ENCODE measurements around the gene SUSD4.

The SUSD4 gene

GRCh38 chr1:223332997-223333396, 31.0 kb downstream of the SUSD4 start:
- no peak for ATAC-seq (ENCODE audit: low read depth)
- H3K36me3 ChIP-seq (ENCODE audit: low read depth) = no peaks in the 10 kb centered on the region
- TF ChIP-seq, protein P1, sequence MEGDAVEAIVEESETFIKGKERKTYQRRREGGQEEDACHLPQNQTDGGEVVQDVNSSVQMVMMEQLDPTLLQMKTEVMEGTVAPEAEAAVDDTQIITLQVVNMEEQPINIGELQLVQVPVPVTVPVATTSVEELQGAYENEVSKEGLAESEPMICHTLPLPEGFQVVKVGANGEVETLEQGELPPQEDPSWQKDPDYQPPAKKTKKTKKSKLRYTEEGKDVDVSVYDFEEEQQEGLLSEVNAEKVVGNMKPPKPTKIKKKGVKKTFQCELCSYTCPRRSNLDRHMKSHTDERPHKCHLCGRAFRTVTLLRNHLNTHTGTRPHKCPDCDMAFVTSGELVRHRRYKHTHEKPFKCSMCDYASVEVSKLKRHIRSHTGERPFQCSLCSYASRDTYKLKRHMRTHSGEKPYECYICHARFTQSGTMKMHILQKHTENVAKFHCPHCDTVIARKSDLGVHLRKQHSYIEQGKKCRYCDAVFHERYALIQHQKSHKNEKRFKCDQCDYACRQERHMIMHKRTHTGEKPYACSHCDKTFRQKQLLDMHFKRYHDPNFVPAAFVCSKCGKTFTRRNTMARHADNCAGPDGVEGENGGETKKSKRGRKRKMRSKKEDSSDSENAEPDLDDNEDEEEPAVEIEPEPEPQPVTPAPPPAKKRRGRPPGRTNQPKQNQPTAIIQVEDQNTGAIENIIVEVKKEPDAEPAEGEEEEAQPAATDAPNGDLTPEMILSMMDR (IDR thresholded peaks at IDR 0.05; ENCODE audit: poor library complexity, severe bottlenecking) = no peak
- H3K4me3 ChIP-seq (ENCODE audit: severe bottlenecking) = no peak overlapping the region
- H3K9me3 ChIP-seq (ENCODE audit: severe bottlenecking) = no peaks in the 10 kb centered on the region
- no peaks in the 10 kb centered on the region for H3K4me1 ChIP-seq (ENCODE audit: insufficient read depth, poor library complexity, severe bottlenecking)
- no peak for DNase-seq (ENCODE audit: low spot score)
- H3K27me3 ChIP-seq (ENCODE audit: insufficient read depth, poor library complexity, severe bottlenecking) = no peaks in the 10 kb centered on the region
- H3K27ac ChIP-seq (ENCODE audit: poor library complexity, severe bottlenecking) = no peak overlapping the region

GRCh38 chr1:223331929-223332328, 32.0 kb downstream of the SUSD4 start:
- H3K4me1 ChIP-seq (ENCODE audit: insufficient read depth, poor library complexity, severe bottlenecking) = no peaks in the 10 kb centered on the region
- H3K27ac ChIP-seq (ENCODE audit: poor library complexity, severe bottlenecking) = no peak overlapping the region
- H3K4me3 ChIP-seq (ENCODE audit: severe bottlenecking) = no peak overlapping the region
- DNase-seq (ENCODE audit: low spot score) = no peak
- TF ChIP-seq, protein P1 (IDR thresholded peaks at IDR 0.05; ENCODE audit: poor library complexity, severe bottlenecking) = no peak
- H3K36me3 ChIP-seq (ENCODE audit: low read depth) = no peaks in the 10 kb centered on the region
- peak; percentile 55; the same call in 2 of the 3 replicates for ATAC-seq (ENCODE audit: low read depth)
- no peaks in the 10 kb centered on the region for H3K27me3 ChIP-seq (ENCODE audit: insufficient read depth, poor library complexity, severe bottlenecking)
- H3K9me3 ChIP-seq (ENCODE audit: severe bottlenecking) = no peaks in the 10 kb centered on the region

GRCh38 chr1:223331301-223331700, 32.7 kb downstream of the SUSD4 start:
- H3K27me3 ChIP-seq (ENCODE audit: insufficient read depth, poor library complexity, severe bottlenecking) = no peaks in the 10 kb centered on the region
- no peak overlapping the region for H3K27ac ChIP-seq (ENCODE audit: poor library complexity, severe bottlenecking)
- H3K4me3 ChIP-seq (ENCODE audit: severe bottlenecking) = no peak overlapping the region
- no peaks in the 10 kb centered on the region for H3K4me1 ChIP-seq (ENCODE audit: insufficient read depth, poor library complexity, severe bottlenecking)
- no peaks in the 10 kb centered on the region for H3K9me3 ChIP-seq (ENCODE audit: severe bottlenecking)
- no peak for ATAC-seq (ENCODE audit: low read depth)
- TF ChIP-seq, protein P1 (IDR thresholded peaks at IDR 0.05; ENCODE audit: poor library complexity, severe bottlenecking) = no peak
- no peak for DNase-seq (ENCODE audit: low spot score)
- H3K36me3 ChIP-seq (ENCODE audit: low read depth) = no peaks in the 10 kb centered on the region

- no peaks in the 10 kb centered on the region for H3K36me3 ChIP-seq (ENCODE audit: low read depth)
- no peak for ATAC-seq (ENCODE audit: low read depth)
- no peaks in the 10 kb centered on the region for H3K9me3 ChIP-seq (ENCODE audit: severe bottlenecking)
- H3K4me1 ChIP-seq (ENCODE audit: insufficient read depth, poor library complexity, severe bottlenecking) = no peaks in the 10 kb centered on the region
- DNase-seq (ENCODE audit: low spot score) = no peak
- no peak overlapping the region for H3K27ac ChIP-seq (ENCODE audit: poor library complexity, severe bottlenecking)
- H3K4me3 ChIP-seq (ENCODE audit: severe bottlenecking) = no peak overlapping the region
- H3K27me3 ChIP-seq (ENCODE audit: insufficient read depth, poor library complexity, severe bottlenecking) = no peaks in the 10 kb centered on the region
- TF ChIP-seq, protein P1 (IDR thresholded peaks at IDR 0.05; ENCODE audit: poor library complexity, severe bottlenecking) = no peak
Measured at GRCh38 chr1:223330466-223330865, 33.5 kb downstream of the SUSD4 start.

DNA sequence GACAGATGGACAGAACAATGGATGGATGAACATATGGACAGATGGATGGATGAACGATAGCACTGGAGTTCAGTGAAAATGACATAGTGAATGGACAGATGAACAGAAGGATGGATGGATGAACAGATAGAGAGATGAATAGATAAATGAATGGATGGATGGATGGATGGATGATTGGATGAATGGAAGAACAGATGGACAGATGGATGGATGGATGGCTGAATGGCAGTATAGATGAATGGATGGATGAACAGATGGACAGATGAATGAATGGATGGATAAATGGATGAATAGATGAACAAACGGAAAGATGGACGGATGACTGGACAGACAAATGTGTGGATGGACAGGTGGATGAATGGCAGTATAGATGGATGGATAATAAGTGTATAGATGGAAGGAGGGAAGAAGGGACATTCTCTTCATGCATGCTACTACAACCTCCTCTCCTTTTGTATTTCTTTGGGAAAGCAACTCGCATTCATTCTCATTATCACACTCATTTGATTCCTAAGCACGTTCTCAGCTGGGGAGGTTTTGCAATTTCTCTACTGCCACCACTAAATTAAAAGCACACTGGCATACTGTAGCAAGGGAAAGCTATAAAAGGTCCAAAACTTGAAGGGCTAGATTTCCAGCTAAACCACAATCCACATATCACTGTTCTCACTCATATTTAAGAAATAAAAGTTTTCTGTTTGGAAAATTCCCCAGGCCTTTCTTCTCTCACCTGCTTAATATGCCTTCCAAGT, 34.1 kb downstream of the SUSD4 start:
- Histone ChIP-seq H3K4me1 (ENCODE audit: insufficient read depth, poor library complexity, severe bottlenecking) (no peaks in the 10 kb centered on the region), H3K27ac (ENCODE audit: poor library complexity, severe bottlenecking) (no peak overlapping the region), H3K36me3 (ENCODE audit: low read depth) (no peaks in the 10 kb centered on the region), H3K4me3 (ENCODE audit: severe bottlenecking) (no peak overlapping the region), H3K9me3 (ENCODE audit: severe bottlenecking) (no peaks in the 10 kb centered on the region), H3K27me3 (ENCODE audit: insufficient read depth, poor library complexity, severe bottlenecking) (no peaks in the 10 kb centered on the region)
- ATAC-seq (ENCODE audit: low read depth) (no peak), DNase-seq (ENCODE audit: low spot score) (no peak)
- TF ChIP-seq, protein P1 (IDR thresholded peaks at IDR 0.05; ENCODE audit: poor library complexity, severe bottlenecking) = no peak
